Measurements from ENCODE around the gene CMTM5.
"Not testable (repeated sequence)": the region's sequence is repeated elsewhere in the genome, so short reads cannot be mapped to it uniquely, and the experiment has no call there.

The CMTM5 gene

DNA sequence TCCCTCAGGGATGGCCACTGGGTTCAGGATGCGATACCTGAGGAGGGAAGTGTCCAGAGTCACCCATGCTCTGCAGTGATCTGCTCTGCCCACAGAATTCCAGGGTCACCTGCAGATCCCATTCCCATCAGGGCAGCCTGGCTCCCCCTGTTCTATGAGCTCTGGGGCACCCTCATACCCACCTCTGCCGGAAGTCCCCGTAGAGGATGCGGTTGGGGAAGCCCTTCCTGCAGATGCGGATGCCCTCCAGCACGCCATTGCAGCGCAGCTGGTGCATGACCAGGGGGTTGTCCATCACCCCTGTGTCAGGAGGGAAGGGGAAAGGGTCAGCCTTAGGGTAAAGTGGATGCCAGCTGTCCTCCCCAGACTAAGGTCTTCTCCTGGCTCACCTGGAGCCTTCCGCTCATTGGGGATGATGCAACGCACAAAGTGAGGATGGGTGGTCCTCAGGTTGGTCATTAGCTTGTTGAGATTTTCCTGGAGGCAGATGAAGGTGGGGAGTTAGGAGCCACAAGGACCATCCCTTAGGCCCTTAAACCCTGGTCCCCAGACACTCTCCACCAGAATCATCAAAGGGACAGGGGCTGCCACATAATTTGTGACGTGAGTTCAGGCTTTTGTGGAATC is 20.0 kb downstream of the CMTM5 start:
- DNase-seq (ENCODE audit: low spot score), result no peak
- no peak overlapping the region for H3K27ac ChIP-seq (ENCODE audit: poor library complexity, severe bottlenecking)
- no peak overlapping the region for H3K4me3 ChIP-seq (ENCODE audit: severe bottlenecking)
- no peaks in the 10 kb centered on the region for H3K9me3 ChIP-seq (ENCODE audit: severe bottlenecking)
- H3K27me3 ChIP-seq (ENCODE audit: insufficient read depth, poor library complexity, severe bottlenecking), result peaks cover 3% of the 10 kb centered on the region
- H3K36me3 ChIP-seq (ENCODE audit: low read depth), result no peaks in the 10 kb centered on the region
- no peaks in the 10 kb centered on the region for H3K4me1 ChIP-seq (ENCODE audit: insufficient read depth, poor library complexity, severe bottlenecking)
- ATAC-seq (ENCODE audit: low read depth), result no peak
- no peak for TF ChIP-seq CTCF (IDR thresholded peaks at IDR 0.05; ENCODE audit: poor library complexity, severe bottlenecking)

DNA sequence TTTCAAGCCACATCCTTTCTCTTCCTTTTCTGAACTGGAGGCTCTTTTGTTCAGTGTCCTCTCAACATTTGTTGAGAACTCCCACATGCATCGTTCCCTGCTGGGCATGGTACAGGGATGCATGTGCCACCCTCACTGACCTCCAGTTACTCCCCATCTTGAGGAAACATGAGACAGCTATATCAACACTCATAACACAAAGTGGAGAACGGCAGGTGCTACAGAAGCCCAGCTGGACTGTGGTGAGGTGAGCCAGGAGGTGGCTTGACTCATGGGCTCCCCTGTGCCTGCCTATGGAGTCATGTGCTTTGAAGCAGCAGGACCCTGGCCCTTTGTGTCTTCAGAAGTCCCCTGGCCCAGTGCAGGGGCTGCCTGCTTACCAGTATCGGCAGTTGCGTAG is 21.5 kb downstream of the CMTM5 start:
- Histone ChIP-seq H3K9me3 (ENCODE audit: severe bottlenecking) (no peaks in the 10 kb centered on the region), H3K27ac (ENCODE audit: poor library complexity, severe bottlenecking) (no peak overlapping the region), H3K4me3 (ENCODE audit: severe bottlenecking) (no peak overlapping the region), H3K4me1 (ENCODE audit: insufficient read depth, poor library complexity, severe bottlenecking) (no peaks in the 10 kb centered on the region), H3K27me3 (ENCODE audit: insufficient read depth, poor library complexity, severe bottlenecking) (peaks cover 3% of the 10 kb centered on the region), H3K36me3 (ENCODE audit: low read depth) (no peaks in the 10 kb centered on the region)
- ATAC-seq (ENCODE audit: low read depth) (no peak), DNase-seq (ENCODE audit: low spot score) (no peak)
- TF ChIP-seq CTCF (IDR thresholded peaks at IDR 0.05; ENCODE audit: poor library complexity, severe bottlenecking), result no peak

- H3K4me1 ChIP-seq (ENCODE audit: insufficient read depth, poor library complexity, severe bottlenecking), result no peaks in the 10 kb centered on the region
- no peak overlapping the region for H3K27ac ChIP-seq (ENCODE audit: poor library complexity, severe bottlenecking)
- no peak overlapping the region for H3K4me3 ChIP-seq (ENCODE audit: severe bottlenecking)
- no peak for TF ChIP-seq CTCF (IDR thresholded peaks at IDR 0.05; ENCODE audit: poor library complexity, severe bottlenecking)
- H3K27me3 ChIP-seq (ENCODE audit: insufficient read depth, poor library complexity, severe bottlenecking), result peaks cover 3% of the 10 kb centered on the region
- DNase-seq (ENCODE audit: low spot score) (no peak), ATAC-seq (ENCODE audit: low read depth) (no peak)
- no peaks in the 10 kb centered on the region for H3K9me3 ChIP-seq (ENCODE audit: severe bottlenecking)
- H3K36me3 ChIP-seq (ENCODE audit: low read depth), result no peaks in the 10 kb centered on the region
Measured at GRCh38 chr14:23399136-23399535, 22.3 kb downstream of the CMTM5 start.

DNA sequence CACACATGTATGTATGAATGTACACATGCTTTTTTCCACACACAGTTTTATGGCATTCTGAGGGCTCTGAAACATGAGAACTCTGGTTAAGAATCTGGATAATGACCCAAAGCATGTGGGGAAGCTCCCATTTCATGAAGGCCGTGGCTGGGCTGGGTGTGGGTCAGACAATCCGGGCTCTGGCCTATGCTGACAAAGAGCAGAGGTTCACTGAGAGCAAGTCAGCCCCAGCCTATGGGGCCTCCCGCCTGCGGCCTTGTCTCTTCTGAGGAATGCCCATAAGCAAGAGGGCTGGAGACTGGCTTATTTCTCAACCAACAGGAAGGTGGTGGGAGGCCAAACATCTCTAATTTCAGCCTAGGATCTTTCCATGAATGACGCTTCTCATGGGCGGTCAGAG is 22.7 kb downstream of the CMTM5 start:
- TF ChIP-seq CTCF (IDR thresholded peaks at IDR 0.05; ENCODE audit: poor library complexity, severe bottlenecking), result no peak
- H3K36me3 ChIP-seq (ENCODE audit: low read depth), result no peaks in the 10 kb centered on the region
- DNase-seq (ENCODE audit: low spot score) (no peak), ATAC-seq (ENCODE audit: low read depth) (no peak)
- H3K9me3 ChIP-seq (ENCODE audit: severe bottlenecking), result no peaks in the 10 kb centered on the region
- no peaks in the 10 kb centered on the region for H3K27me3 ChIP-seq (ENCODE audit: insufficient read depth, poor library complexity, severe bottlenecking)
- H3K27ac ChIP-seq (ENCODE audit: poor library complexity, severe bottlenecking), result no peak overlapping the region
- H3K4me1 ChIP-seq (ENCODE audit: insufficient read depth, poor library complexity, severe bottlenecking), result no peaks in the 10 kb centered on the region
- H3K4me3 ChIP-seq (ENCODE audit: severe bottlenecking), result no peak overlapping the region

- not testable (repeated sequence) for H3K4me3 ChIP-seq (ENCODE audit: severe bottlenecking); H3K9me3 ChIP-seq (ENCODE audit: severe bottlenecking); H3K36me3 ChIP-seq (ENCODE audit: low read depth); H3K27ac ChIP-seq (ENCODE audit: poor library complexity, severe bottlenecking); H3K27me3 ChIP-seq (ENCODE audit: insufficient read depth, poor library complexity, severe bottlenecking); DNase-seq (ENCODE audit: low spot score); ATAC-seq (ENCODE audit: low read depth); H3K4me1 ChIP-seq (ENCODE audit: insufficient read depth, poor library complexity, severe bottlenecking)
Measured at GRCh38 chr14:23400496-23401149, 23.8 kb downstream of the CMTM5 start.
